ENCODE data around the gene BMP2. TPM values are rescaled to one million over a fixed set of nuclear protein-coding genes. Genes with fewer than 3 reads are reported as not detected.

Gene BMP2
- not detected in 2 replicates for total RNA-seq

DNA sequence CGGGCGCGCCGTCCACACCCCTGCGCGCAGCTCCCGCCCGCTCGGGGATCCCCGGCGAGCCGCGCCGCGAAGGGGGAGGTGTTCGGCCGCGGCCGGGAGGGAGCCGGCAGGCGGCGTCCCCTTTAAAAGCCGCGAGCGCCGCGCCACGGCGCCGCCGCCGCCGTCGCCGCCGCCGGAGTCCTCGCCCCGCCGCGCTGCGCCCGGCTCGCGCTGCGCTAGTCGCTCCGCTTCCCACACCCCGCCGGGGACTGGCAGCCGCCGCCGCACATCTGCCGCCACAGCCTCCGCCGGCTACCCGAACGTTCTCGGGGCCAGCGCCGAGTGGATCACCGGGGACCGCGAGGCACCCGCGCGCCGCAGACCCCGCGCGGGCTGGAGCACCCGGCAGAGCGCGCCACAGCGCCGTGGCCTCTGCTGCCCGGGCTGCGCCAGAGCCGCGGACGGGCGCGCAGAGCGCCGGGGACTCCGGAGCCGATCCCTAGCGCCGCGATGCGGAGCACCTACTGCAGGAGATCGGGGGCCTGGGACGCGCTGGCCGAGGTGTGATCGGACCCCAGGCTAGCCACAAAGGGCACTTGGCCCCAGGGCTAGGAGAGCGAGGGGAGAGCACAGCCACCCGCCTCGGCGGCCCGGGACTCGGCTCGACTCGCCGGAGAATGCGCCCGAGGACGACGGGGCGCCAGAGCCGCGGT, at the start of gene BMP2:
BMP2 (plus strand) TSS at position 151 of the 692 bp plus-strand sequence. CDS start 2,441 bp downstream, outside the sequence.
- intact Hi-C loops (cut with micrococcal nuclease): loop anchor here (5.0 to 10.0 kb wide), 4 partner anchors 325 to 1160 kb away; no protein-coding TSS in a partner anchor

GRCh38 chr20:6718662-6719368, 48.7 kb upstream of the BMP2 start:
- intact Hi-C loops (cut with micrococcal nuclease): no loop called here

DNA sequence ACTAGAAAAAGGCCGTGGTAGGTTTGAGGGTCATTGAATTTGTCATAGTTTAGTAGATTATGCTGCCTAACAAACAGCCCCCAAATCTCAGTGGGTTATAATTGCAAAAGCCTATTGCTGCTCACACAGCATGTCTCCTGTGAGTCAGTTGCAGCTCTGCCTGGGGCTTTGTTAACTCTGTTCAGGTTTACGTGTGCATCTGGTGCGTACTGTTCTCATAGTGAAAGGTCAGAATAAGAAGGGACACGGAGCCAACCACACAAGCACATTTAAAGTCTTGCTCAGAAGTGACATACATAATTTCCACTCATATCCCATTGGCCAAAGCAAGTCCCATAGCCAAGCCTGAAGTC, 48.1 kb upstream of the BMP2 start:
- intact Hi-C loops (cut with micrococcal nuclease): no loop called here

DNA sequence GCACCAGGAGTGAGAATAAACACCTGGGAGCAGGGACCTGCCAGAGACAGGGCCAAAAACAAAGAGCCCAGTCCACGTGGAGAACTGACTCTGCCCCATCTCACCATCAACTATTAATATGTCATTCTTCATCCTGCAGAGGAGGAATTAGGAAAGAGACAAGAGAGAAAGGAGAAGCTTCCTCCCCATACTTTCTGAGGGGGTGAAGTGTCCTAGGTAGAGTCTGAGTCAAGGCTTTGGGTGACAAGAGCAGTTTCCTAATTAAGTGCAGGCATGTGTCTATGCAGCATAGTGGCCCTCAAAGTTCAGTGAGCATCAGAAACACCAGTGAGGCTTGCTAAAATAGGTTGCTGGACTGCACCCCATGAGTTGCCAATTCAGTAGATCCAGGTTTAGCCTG, 40.7 kb upstream of the BMP2 start:
- intact Hi-C loops (cut with micrococcal nuclease): no loop called here

GRCh38 chr20:6730672-6731328, 36.7 kb upstream of the BMP2 start:
- intact Hi-C loops (cut with micrococcal nuclease): no loop called here

GRCh38 chr20:6732001-6732447, 35.5 kb upstream of the BMP2 start:
- intact Hi-C loops (cut with micrococcal nuclease): no loop called here

DNA sequence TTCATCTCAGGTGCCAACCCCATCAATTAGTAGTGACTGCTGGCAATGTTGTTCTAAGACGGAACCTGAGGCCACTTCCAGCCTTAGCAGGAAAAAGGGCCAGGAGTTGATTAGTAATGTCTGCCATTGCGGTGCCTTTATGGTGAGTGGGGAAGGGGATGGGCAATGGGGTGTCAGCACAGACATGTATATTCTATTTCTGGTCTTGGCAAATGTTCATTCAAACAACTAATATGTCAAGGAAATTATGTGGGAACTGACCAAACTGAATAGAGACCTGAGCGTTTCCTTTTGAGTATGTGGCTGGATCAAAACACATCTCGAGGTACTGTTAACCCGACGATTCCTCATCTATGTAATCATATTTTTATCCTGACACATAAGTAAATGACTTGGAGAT, 34.6 kb upstream of the BMP2 start:
- intact Hi-C loops (cut with micrococcal nuclease): no loop called here

GRCh38 chr20:6733965-6734364, 33.5 kb upstream of the BMP2 start:
- intact Hi-C loops (cut with micrococcal nuclease): no loop called here

- intact Hi-C loops (cut with micrococcal nuclease): no loop called here
Observed at GRCh38 chr20:6735942-6736845, 31.3 kb upstream of the BMP2 start.

GRCh38 chr20:6739406-6739805, 28.1 kb upstream of the BMP2 start:
- intact Hi-C loops (cut with micrococcal nuclease): no loop called here

DNA sequence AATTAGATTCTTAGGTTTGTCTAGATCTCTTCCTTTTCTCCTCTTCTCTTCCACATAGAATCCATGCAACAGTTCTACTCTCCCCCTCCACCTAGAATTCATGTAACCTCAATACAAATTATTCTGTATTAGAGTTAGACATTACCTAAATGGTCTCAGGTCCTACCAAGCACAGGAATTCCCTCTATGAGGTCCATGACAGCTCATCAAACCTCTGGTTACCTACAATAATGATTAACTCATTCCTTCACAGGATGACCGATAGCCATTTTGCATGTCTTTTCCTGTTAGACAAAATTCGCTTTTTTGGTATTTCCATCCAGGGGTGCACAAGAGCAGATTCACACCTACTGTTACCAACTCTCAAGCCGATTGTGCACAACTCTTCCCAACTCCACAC, 27.4 kb upstream of the BMP2 start:
- intact Hi-C loops (cut with micrococcal nuclease): no loop called here

DNA sequence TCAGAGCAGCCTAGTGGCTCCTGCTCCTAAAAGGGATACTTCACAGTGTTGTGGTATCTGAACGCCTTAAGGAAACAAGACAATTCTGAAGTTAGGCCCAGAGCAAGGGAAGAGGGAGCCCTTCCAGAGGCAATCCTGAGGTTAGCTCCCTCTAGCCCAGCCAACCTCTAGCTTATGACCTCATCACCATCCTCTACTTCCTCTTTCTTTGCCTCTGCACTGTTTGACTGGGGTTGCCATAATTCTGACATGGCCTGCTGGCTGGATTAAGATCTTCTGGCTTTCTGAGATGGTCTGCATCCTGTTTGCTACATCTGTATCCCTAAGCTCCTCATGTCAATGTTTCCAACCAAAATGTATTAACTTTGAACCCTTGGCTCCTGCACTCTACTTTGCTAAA, 23.3 kb upstream of the BMP2 start:
- intact Hi-C loops (cut with micrococcal nuclease): no loop called here

DNA sequence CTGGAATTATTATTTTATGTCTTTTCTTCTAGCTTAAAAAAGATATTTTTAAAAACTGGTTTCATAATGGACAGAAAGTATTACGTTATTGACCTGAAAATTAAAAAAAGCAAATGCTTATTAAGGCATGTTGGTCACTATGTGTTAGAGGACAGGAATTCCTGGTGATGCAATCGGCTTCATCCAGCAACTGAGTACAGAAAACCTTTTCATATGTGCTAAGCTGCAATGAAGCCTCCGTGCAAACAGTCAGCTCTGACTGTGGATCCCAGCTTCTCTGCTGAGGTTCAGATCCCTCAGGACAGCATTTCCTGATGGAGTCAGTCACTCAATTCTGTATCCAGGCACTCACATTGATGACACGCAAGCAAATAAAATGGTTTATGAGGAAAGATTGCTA, 22.7 kb upstream of the BMP2 start:
- intact Hi-C loops (cut with micrococcal nuclease): no loop called here

GRCh38 chr20:6746901-6747609, 20.4 kb upstream of the BMP2 start:
- intact Hi-C loops (cut with micrococcal nuclease): no loop called here

- intact Hi-C loops (cut with micrococcal nuclease): no loop called here
Observed at GRCh38 chr20:6750438-6750837, 17.0 kb upstream of the BMP2 start.

DNA sequence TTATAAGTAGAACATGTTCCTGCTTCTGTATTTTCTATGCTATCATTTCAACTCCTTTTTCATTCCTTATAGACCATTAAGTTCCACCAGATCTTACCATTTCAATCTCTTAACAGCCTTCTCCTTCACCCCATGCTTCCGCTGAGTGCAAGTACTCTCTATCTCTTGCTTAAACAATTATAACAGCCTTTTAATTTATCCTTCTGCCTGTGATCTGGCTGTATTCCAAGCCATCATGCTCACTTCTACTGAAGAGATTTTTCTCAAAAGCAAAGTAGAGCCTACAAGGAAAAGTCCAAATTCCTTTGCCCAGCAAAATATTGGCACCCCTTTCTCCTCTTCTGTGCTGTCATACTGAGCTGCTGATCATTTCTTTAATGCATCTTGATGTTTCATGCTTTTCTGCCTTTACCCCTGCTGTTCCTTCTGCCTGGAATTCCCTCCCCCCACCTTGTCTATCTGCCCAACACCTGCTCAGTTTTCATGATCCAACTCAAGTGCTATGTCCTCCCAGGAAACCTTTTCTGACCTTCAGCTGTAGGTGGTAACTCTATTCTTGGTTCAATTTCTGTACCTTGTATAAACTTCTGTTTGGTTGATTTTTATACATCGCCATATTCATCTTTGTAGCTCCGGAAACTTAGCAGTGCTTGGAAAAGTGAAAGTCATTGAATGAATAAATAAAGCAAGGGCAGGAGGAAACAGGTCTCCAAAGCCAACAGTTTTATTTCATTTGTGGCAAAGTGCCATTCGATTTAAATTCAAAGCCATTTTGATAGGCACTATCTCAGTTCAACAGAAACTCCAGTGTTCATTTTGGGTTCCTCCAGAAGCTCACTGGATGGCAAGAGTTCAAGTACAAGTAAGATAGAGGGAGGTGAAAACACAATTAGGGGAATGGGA, 10.5 kb upstream of the BMP2 start:
- intact Hi-C loops (cut with micrococcal nuclease): no loop called here

GRCh38 chr20:6764619-6765018, 2.9 kb upstream of the BMP2 start:
- intact Hi-C loops (cut with micrococcal nuclease): loop anchor here (5.0 to 10.0 kb wide), 4 partner anchors 328 to 1163 kb away; no protein-coding TSS in a partner anchor

- intact Hi-C loops (cut with micrococcal nuclease): loop anchor here (5.0 to 10.0 kb wide), 4 partner anchors 327 to 1162 kb away; no protein-coding TSS in a partner anchor
Observed at GRCh38 chr20:6765469-6766058, 1.9 kb upstream of the BMP2 start.

- intact Hi-C loops (cut with micrococcal nuclease): loop anchor here (5.0 to 10.0 kb wide), 4 partner anchors 326 to 1161 kb away; no protein-coding TSS in a partner anchor
Observed at GRCh38 chr20:6766433-6766832, 1.1 kb upstream of the BMP2 start.

All from T-helper 2 cell treated with Interferon-gamma antibody and Interleukin-4, amounts not matched to agents 100 ng/mL and 5 ng/mL, for 36 hours (primary cell).